GM23338 (cell line): Measurements from ENCODE around the gene ATP9A.

Experiments
- EZH2 ChIP-seq: fragments of 200-600 bp; sonication (generic); IDR thresholded peaks from one replicate; pipeline ENCODE4 v1.8.0; 2017; ENCODE audit warnings: antibody characterized with exemption, mild to moderate bottlenecking, low read depth; ENCODE audit not compliant: unreplicated experiment
- POLR2AphosphoS5 ChIP-seq: IDR thresholded peaks from 2 replicates; pipeline ENCODE4 v1.6.1; 2016; ENCODE audit warnings: antibody characterized with exemption, low read depth
- TF ChIP-seq, protein P1 (sequence below), 2 experiments: fragments of 200-600 bp in 1 of 2; sonication (generic) in 1 of 2; conservative IDR thresholded peaks; 2 replicates each; pipeline versions ENCODE4 v1.5.1 to v1.6.1; 2016 to 2017; ENCODE audit warnings: antibody characterized with exemption in 2 of 2, low read depth in 2 of 2, mild to moderate bottlenecking in 2 of 2, moderate library complexity in 1 of 2

DNA sequence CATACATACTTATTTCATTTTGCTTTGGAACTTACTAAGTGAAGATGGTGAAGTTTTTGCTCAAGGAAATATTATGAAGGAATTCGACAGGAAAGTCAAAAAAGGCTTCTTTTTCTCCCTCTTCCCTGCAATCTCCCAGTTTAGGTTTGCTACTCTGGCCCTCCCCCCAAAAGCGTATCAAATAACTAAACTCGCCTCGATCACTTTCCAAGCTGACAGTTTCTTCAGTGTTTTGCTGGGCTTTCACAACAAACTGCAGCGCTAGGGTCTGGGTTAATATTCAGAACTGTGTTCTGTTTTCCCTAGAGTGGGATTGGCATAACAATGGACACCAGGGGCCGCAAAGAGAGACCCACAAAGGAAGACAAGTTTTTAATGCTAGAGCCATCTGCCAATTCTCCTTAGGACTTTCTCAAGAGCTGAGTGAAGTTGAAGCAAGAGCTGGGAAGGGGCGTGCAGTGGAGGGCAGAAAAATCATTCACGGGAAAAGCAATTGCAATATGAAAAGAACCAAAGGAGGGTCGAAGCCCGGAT lies 57.8 kb downstream of the ATP9A start:
- TF ChIP-seq EZH2, result no peak
- TF ChIP-seq POLR2AphosphoS5, result no peak
- TF ChIP-seq, protein P1, sequence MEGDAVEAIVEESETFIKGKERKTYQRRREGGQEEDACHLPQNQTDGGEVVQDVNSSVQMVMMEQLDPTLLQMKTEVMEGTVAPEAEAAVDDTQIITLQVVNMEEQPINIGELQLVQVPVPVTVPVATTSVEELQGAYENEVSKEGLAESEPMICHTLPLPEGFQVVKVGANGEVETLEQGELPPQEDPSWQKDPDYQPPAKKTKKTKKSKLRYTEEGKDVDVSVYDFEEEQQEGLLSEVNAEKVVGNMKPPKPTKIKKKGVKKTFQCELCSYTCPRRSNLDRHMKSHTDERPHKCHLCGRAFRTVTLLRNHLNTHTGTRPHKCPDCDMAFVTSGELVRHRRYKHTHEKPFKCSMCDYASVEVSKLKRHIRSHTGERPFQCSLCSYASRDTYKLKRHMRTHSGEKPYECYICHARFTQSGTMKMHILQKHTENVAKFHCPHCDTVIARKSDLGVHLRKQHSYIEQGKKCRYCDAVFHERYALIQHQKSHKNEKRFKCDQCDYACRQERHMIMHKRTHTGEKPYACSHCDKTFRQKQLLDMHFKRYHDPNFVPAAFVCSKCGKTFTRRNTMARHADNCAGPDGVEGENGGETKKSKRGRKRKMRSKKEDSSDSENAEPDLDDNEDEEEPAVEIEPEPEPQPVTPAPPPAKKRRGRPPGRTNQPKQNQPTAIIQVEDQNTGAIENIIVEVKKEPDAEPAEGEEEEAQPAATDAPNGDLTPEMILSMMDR (conservative IDR thresholded peaks at IDR 0.05; ENCODE audit: low read depth in 2 of 2), result no peak
